Activated T-helper 2 cell treated with anti-CD3 and anti-CD28 coated beads, Interferon-gamma antibody, Interleukin-2, Interleukin-4, amounts not matched to agents 10 μg/mL and 5 μg/mL and 100 μg/mL, durations not matched to agents 14 hours and 24 hours and 36 hours (primary cell): ENCODE results near the gene KIF26B. TPM values are rescaled to one million over a fixed set of nuclear protein-coding genes. Genes with fewer than 3 reads are reported as not detected.

ENCODE experiments used
- DNase-seq: peaks from one replicate; pipeline ENCODE4 v3.0.0; 2021; ENCODE audit warnings: low spot score
- H3K27ac Mint-ChIP-seq: one replicate; pipeline ENCODE4 v1.8.0; 2021; ENCODE audit warnings: mixed read lengths
- H3K27me3 Mint-ChIP-seq: one replicate; pipeline ENCODE4 v1.8.0; 2021; ENCODE audit warnings: low read depth, mixed read lengths
- H3K36me3 Mint-ChIP-seq: one replicate; pipeline ENCODE4 v1.8.0; 2021; ENCODE audit warnings: low read depth, mixed read lengths
- H3K4me1 Mint-ChIP-seq: one replicate; pipeline ENCODE4 v1.8.0; 2021; ENCODE audit warnings: low read depth, mixed read lengths
- H3K4me3 Mint-ChIP-seq: one replicate; pipeline ENCODE4 v1.8.0; 2021; ENCODE audit warnings: low read depth, mild to moderate bottlenecking, moderate library complexity, mixed read lengths
- H3K9me3 Mint-ChIP-seq: one replicate; pipeline ENCODE4 v1.8.0; 2021; ENCODE audit warnings: mixed read lengths
- intact Hi-C: fragments of 100-400 bp; cut with micrococcal nuclease; formaldehyde crosslinking; loops from one replicate; pipeline ENCODE4 v1.15.1; 2023
- total RNA-seq: library from RNA; stranded (reverse); gene quantifications from 2 replicates; pipeline ENCODE4 v1.2.3, GENCODE V29; 2022

The KIF26B gene
- total RNA-seq, 1 donor from 2014 or later = 0.37 TPM

DNA sequence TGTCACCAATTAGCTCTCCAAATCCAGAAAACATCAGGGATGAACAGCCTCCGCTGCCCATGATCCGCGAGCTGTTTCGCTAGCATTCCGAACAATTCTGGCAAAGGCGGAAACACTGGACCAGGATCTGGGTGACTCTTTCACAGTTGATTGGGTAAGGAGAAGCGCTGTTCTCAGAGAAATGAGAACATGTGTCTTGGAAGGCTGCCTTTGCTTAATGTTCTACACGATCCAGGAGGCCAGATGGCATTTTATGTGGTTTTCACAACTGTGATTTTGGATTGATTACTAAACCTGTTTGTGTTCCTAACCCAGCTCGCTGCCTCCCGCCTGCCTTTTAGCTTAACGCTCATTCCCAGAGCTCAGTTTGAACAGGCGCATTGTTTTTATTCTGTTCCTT is 144.0 kb downstream of the KIF26B start:
- no peaks in the 10 kb centered on the region for H3K9me3 Mint-ChIP-seq
- intact Hi-C loops = no loop called here
- H3K4me3 Mint-ChIP-seq = no peak overlapping the region
- no peaks in the 10 kb centered on the region for H3K4me1 Mint-ChIP-seq
- no peaks in the 10 kb centered on the region for H3K36me3 Mint-ChIP-seq
- H3K27me3 Mint-ChIP-seq = no peaks in the 10 kb centered on the region
- DNase-seq = no peak
- H3K27ac Mint-ChIP-seq = no peak overlapping the region

- Mint-ChIP-seq H3K9me3 (no peaks in the 10 kb centered on the region), H3K4me1 (no peaks in the 10 kb centered on the region), H3K36me3 (no peaks in the 10 kb centered on the region), H3K27ac (no peak overlapping the region), H3K4me3 (no peak overlapping the region), H3K27me3 (no peaks in the 10 kb centered on the region)
- intact Hi-C loops = no loop called here
- DNase-seq = no peak
Observed at GRCh38 chr1:245301162-245301580, 146.4 kb downstream of the KIF26B start.

DNA sequence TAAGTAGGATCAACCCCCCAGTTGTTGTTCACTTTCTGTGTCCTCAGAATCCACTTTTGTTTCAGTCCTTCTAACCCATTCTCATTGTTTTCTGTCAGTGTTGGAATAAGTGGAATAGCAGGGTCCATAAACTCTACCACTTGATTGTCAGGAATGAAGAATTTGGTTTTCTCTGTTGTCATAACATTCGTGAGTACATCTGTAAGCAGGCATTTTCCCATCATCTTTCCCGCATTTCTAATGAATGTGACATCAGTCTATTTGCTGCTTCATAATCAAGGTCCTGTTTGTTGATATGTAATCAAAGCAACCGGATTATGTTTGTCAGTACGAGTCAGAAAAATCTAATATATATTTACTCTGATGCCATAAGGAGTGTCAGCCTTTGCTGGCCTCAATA is 147.1 kb downstream of the KIF26B start:
- Mint-ChIP-seq H3K36me3 (no peaks in the 10 kb centered on the region), H3K27me3 (no peaks in the 10 kb centered on the region), H3K4me3 (no peak overlapping the region), H3K9me3 (no peaks in the 10 kb centered on the region), H3K4me1 (no peaks in the 10 kb centered on the region), H3K27ac (no peak overlapping the region)
- DNase-seq = no peak
- intact Hi-C loops = no loop called here

GRCh38 chr1:245304698-245305097 is 149.9 kb downstream of the KIF26B start:
- intact Hi-C loops = no loop called here
- Mint-ChIP-seq H3K36me3 (no peaks in the 10 kb centered on the region), H3K27ac (no peak overlapping the region), H3K27me3 (no peaks in the 10 kb centered on the region), H3K4me3 (no peak overlapping the region), H3K9me3 (no peaks in the 10 kb centered on the region), H3K4me1 (no peaks in the 10 kb centered on the region)
- DNase-seq = no peak

DNA sequence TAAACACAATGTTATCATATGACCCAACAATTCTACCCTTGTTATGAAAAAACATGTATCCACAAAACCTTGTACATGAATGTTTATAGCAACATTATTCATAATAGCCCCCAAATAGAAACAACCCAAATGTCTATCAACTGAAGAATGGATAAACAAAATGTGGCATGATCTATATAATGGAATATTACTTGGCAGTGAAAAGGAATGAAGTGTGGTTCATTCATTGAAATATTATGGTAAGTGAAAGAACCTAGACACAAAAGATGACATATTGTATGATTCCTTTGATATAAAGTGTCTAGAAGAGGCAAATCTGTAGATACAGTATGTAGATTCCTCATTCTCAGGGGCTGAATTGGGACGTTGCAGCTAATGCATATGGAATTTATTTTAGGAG is 151.2 kb downstream of the KIF26B start:
- Mint-ChIP-seq H3K9me3 (no peaks in the 10 kb centered on the region), H3K36me3 (no peaks in the 10 kb centered on the region), H3K4me3 (no peak overlapping the region), H3K4me1 (peaks cover 7% of the 10 kb centered on the region), H3K27ac (no peak overlapping the region), H3K27me3 (peaks cover 2% of the 10 kb centered on the region)
- no peak for DNase-seq
- intact Hi-C loops = no loop called here

GRCh38 chr1:245306628-245307410 is 152.0 kb downstream of the KIF26B start:
- H3K4me1 Mint-ChIP-seq = peaks cover 11% of the 10 kb centered on the region
- no peak overlapping the region for H3K4me3 Mint-ChIP-seq
- intact Hi-C loops = no loop called here
- H3K27ac Mint-ChIP-seq = no peak overlapping the region
- no peak for DNase-seq
- H3K9me3 Mint-ChIP-seq = no peaks in the 10 kb centered on the region
- peaks cover 2% of the 10 kb centered on the region for H3K27me3 Mint-ChIP-seq
- no peaks in the 10 kb centered on the region for H3K36me3 Mint-ChIP-seq

GRCh38 chr1:245310571-245311531 is 156.1 kb downstream of the KIF26B start:
- no peak for DNase-seq
- no peak overlapping the region for H3K27ac Mint-ChIP-seq
- H3K4me3 Mint-ChIP-seq = peak overlapping the region; percentile 58
- no peaks in the 10 kb centered on the region for H3K9me3 Mint-ChIP-seq
- H3K4me1 Mint-ChIP-seq = peaks cover 11% of the 10 kb centered on the region
- peaks cover 2% of the 10 kb centered on the region for H3K27me3 Mint-ChIP-seq
- intact Hi-C loops = no loop called here
- H3K36me3 Mint-ChIP-seq = no peaks in the 10 kb centered on the region

- Mint-ChIP-seq H3K4me1 (peaks cover 11% of the 10 kb centered on the region), H3K27me3 (peaks cover 2% of the 10 kb centered on the region), H3K9me3 (no peaks in the 10 kb centered on the region), H3K27ac (no peak overlapping the region), H3K36me3 (no peaks in the 10 kb centered on the region), H3K4me3 (no peak overlapping the region)
- no peak for DNase-seq
- intact Hi-C loops = no loop called here
Observed at GRCh38 chr1:245311887-245312536, 157.2 kb downstream of the KIF26B start.

DNA sequence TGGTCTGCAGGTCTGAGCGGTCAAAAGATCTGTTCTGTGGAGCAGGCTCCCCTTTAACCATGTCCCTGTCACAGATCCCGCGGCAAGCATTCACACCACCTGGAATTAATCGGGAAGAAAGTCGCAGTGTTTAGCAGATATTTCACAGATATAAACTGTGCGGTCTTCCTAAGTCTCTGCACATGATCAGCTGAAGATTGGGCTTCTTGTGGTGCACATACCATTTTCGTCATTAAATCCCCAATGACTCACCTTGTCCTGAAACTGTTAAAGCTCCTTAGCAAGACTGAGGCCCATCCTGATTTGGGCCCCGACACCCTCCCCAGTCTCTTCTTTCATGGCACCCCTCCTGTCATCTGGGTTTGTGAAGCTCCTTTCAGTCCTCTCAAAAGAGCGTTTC is 158.8 kb downstream of the KIF26B start:
- no peak overlapping the region for H3K27ac Mint-ChIP-seq
- peaks cover 11% of the 10 kb centered on the region for H3K4me1 Mint-ChIP-seq
- H3K36me3 Mint-ChIP-seq = no peaks in the 10 kb centered on the region
- no peak overlapping the region for H3K4me3 Mint-ChIP-seq
- peaks cover 2% of the 10 kb centered on the region for H3K27me3 Mint-ChIP-seq
- no peaks in the 10 kb centered on the region for H3K9me3 Mint-ChIP-seq
- intact Hi-C loops = no loop called here
- no peak for DNase-seq

GRCh38 chr1:245316784-245317183 is 162.0 kb downstream of the KIF26B start:
- no peak for DNase-seq
- no peaks in the 10 kb centered on the region for H3K36me3 Mint-ChIP-seq
- intact Hi-C loops = no loop called here
- H3K4me3 Mint-ChIP-seq = no peak overlapping the region
- no peaks in the 10 kb centered on the region for H3K4me1 Mint-ChIP-seq
- peaks cover 1% of the 10 kb centered on the region for H3K27me3 Mint-ChIP-seq
- no peaks in the 10 kb centered on the region for H3K9me3 Mint-ChIP-seq
- no peak overlapping the region for H3K27ac Mint-ChIP-seq

DNA sequence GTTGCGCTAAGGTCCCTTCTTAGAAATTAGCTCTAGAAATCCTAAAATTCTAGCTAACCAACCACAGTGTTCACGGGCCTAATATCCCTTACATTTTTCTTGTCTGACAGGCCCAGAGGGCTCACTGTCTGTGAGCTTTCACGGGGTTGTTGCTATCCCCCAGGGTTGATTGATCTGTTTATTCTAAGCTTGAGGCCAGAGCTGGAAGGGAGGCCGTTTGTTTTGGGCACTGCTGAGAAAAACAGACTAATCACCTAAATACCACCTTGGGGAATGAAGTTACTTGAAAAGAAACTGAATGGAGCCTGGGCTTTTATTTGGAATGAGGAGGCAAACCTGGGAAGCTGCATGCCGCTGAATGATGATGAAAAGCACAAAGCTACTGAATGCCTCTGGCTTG is 162.4 kb downstream of the KIF26B start:
- Mint-ChIP-seq H3K9me3 (no peaks in the 10 kb centered on the region), H3K27ac (no peak overlapping the region), H3K36me3 (no peaks in the 10 kb centered on the region), H3K4me3 (no peak overlapping the region), H3K4me1 (no peaks in the 10 kb centered on the region), H3K27me3 (peaks cover 1% of the 10 kb centered on the region)
- DNase-seq = no peak
- intact Hi-C loops = no loop called here

GRCh38 chr1:245319094-245319493 is 164.3 kb downstream of the KIF26B start:
- no peaks in the 10 kb centered on the region for H3K4me1 Mint-ChIP-seq
- intact Hi-C loops = no loop called here
- H3K4me3 Mint-ChIP-seq = no peak overlapping the region
- H3K9me3 Mint-ChIP-seq = no peaks in the 10 kb centered on the region
- H3K36me3 Mint-ChIP-seq = no peaks in the 10 kb centered on the region
- DNase-seq = no peak
- H3K27me3 Mint-ChIP-seq = peaks cover 3% of the 10 kb centered on the region
- no peak overlapping the region for H3K27ac Mint-ChIP-seq

DNA sequence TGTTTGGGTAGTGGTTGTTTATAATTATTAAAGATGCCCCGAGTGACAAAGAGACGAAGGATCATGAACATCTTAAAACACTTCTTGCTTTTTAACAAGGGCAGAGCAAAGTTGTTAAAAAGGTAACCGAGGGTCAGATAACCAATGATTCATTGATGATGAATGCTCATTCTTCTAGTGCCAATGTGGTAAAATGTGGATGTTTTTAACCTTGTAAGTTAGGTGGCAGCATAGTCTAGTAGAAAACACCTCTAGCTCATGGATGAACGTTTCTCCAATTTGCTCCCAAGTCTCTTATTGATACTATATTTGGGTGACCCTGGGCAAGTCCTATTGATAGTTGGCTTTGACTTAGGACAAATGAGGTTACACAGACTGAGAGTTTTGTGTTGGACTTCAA is 167.9 kb downstream of the KIF26B start:
- H3K9me3 Mint-ChIP-seq = no peaks in the 10 kb centered on the region
- no peak overlapping the region for H3K27ac Mint-ChIP-seq
- H3K36me3 Mint-ChIP-seq = no peaks in the 10 kb centered on the region
- no peak overlapping the region for H3K4me3 Mint-ChIP-seq
- peaks cover 3% of the 10 kb centered on the region for H3K27me3 Mint-ChIP-seq
- H3K4me1 Mint-ChIP-seq = no peaks in the 10 kb centered on the region
- DNase-seq = no peak
- intact Hi-C loops = no loop called here
